PC-3 (cell line): ENCODE measurements around the gene ZNF750. TPM values are rescaled to one million over a fixed set of nuclear protein-coding genes. Genes with fewer than 3 reads are reported as not detected.

Experiments used
- ATAC-seq: fragments of 200-7000 bp; cut with Tn5 transposase; 2 replicates; pipeline ENCODE4 v1.9.1; 2020; ENCODE audit warnings: mild to moderate bottlenecking, moderate library complexity
- BruUV-seq: library from RNA; stranded (reverse); fragments of 400-500 nt; replicated peaks from 2 replicates; lab custom pipeline; 2021; lab: Mats Ljungman, UMichigan
- CTCF ChIA-PET: fragments of 300-600 bp; sonication (Branson Sonifier 250); formaldehyde crosslinking; loops from one replicate; lab custom pipeline; 2022; ENCODE audit warnings: antibody characterized with exemption; lab: Charles Lee
- POLR2A ChIA-PET: fragments of 300-600 bp; sonication (Branson Sonifier 250); formaldehyde crosslinking; loops from one replicate; lab custom pipeline; 2022; ENCODE audit warnings: antibody characterized with exemption; ENCODE audit not compliant: unreplicated experiment; lab: Charles Lee
- DNase-seq: peaks from one replicate; pipeline ENCODE4 v3.0.0-alpha.2; 2015
- H2AFZ ChIP-seq: fragments of 300-600 bp; sonication (generic); 2 replicates; pipeline ENCODE4 v1.6.0; 2016; ENCODE audit warnings: antibody characterized with exemption, low read length
- H3F3A ChIP-seq: fragments of 300-600 bp; sonication (generic); one replicate; pipeline ENCODE4 v1.6.0; 2017; ENCODE audit warnings: antibody characterized with exemption, low read length, control low read depth, mild to moderate bottlenecking; ENCODE audit not compliant: unreplicated experiment
- H3K27ac ChIP-seq: fragments of 300-600 bp; sonication (generic); 2 replicates; pipeline ENCODE4 v1.5.1; 2016; ENCODE audit warnings: mild to moderate bottlenecking, low read length
- H3K27me3 ChIP-seq: fragments of 300-600 bp; sonication (generic); 2 replicates; pipeline ENCODE4 v1.6.1; 2016; ENCODE audit warnings: low read length, mixed read lengths
- H3K36me3 ChIP-seq: fragments of 300-600 bp; sonication (generic); 2 replicates; pipeline ENCODE4 v1.6.1; 2016; ENCODE audit warnings: low read depth, mixed run types, low read length, mixed read lengths
- H3K4me1 ChIP-seq: fragments of 300-600 bp; sonication (generic); 2 replicates; pipeline ENCODE4 v1.5.1; 2016; ENCODE audit warnings: low read length; ENCODE audit not compliant: insufficient read depth
- H3K4me2 ChIP-seq: fragments of 300-600 bp; sonication (generic); 2 replicates; pipeline ENCODE4 v1.6.0; 2016; ENCODE audit warnings: low read length
- H3K4me3 ChIP-seq: fragments of 300-600 bp; sonication (generic); 2 replicates; pipeline ENCODE4 v1.5.1; 2016; ENCODE audit warnings: mild to moderate bottlenecking, low read length, mixed read lengths
- H3K79me2 ChIP-seq: fragments of 300-600 bp; sonication (generic); 2 replicates; pipeline ENCODE4 v1.6.1; 2017; ENCODE audit warnings: low read length, mixed read lengths
- H3K9ac ChIP-seq: fragments of 300-600 bp; sonication (generic); 2 replicates; pipeline ENCODE4 v1.6.0; 2016; ENCODE audit warnings: mild to moderate bottlenecking, low read length
- H3K9me2 ChIP-seq: fragments of 300-600 bp; sonication (generic); replicated peaks from 2 replicates; pipeline ENCODE4 v1.6.1; 2016; ENCODE audit warnings: mixed run types, low read length, mixed read lengths
- H3K9me3 ChIP-seq: fragments of 300-600 bp; sonication (generic); 2 replicates; pipeline ENCODE4 v1.6.1; 2016; ENCODE audit warnings: low read length, mixed read lengths
- H4K20me1 ChIP-seq: fragments of 300-600 bp; sonication (generic); 2 replicates; pipeline ENCODE4 v1.6.1; 2016; ENCODE audit warnings: low read length, mixed read lengths
- EZH2 ChIP-seq: fragments of 300-600 bp; sonication (generic); IDR thresholded peaks from one replicate; pipeline ENCODE4 v1.6.1; 2017; ENCODE audit warnings: antibody characterized with exemption, mild to moderate bottlenecking, low read length; ENCODE audit not compliant: unreplicated experiment
- EZH2phosphoT487 ChIP-seq: fragments of 300-600 bp; sonication (generic); IDR thresholded peaks from 2 replicates; pipeline ENCODE4 v1.6.1; 2018; ENCODE audit warnings: mild to moderate bottlenecking, antibody characterized with exemption, low read length, borderline replicate concordance
- intact Hi-C: fragments of 100-400 bp; cut with micrococcal nuclease; formaldehyde crosslinking; loops from 2 replicates; pipeline ENCODE4 v1.9.0; 2023
- total RNA-seq: library from RNA; depleted of rRNA; stranded (reverse); fragments of >200 nt; gene quantifications from 2 replicates; pipeline ENCODE4 v1.2.3, GENCODE V29; 2014
- TF ChIP-seq, protein P1 (sequence below): fragments of 300-600 bp; sonication (generic); conservative IDR thresholded peaks from 2 replicates; pipeline ENCODE4 v1.5.1; 2017; ENCODE audit warnings: antibody characterized with exemption, low read depth, mild to moderate bottlenecking, low read length

ZNF750 gene
- total RNA-seq, 1 experiment from 2014 or later: not detected

DNA sequence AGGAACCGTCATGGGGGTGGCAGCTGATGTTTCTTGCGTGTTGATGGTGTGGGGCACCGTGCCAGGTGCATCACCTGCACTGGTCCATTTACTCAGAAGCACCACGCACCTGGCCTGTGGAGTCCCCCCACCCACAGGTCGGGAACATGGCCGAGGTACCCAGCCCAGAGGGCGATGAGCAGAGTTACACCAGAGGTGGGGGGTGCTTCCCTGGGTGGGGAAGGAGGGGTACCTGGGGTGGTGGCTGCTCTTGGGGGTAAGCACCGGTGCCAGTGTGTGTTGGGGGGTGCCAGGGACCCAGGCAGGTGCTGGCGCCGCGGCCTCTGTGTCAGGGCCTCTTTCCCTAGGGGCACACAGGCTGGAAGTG, 5.0 kb upstream of the ZNF750 start:
- H3K4me3 ChIP-seq: no peak overlapping the region
- ChIA-PET CTCF (no interaction called here), POLR2A (no interaction called here)
- intact Hi-C loops: no loop called here
- H3K9me3 ChIP-seq: no peaks in the 10 kb centered on the region
- H3K27ac ChIP-seq: no peak overlapping the region
- no peak overlapping the region for H3K9ac ChIP-seq
- H2AFZ ChIP-seq: no peak overlapping the region
- no TSS peak for BruUV-seq
- H3K79me2 ChIP-seq: no peaks in the 10 kb centered on the region
- TF ChIP-seq EZH2phosphoT487: no peak
- TF ChIP-seq, protein P1, sequence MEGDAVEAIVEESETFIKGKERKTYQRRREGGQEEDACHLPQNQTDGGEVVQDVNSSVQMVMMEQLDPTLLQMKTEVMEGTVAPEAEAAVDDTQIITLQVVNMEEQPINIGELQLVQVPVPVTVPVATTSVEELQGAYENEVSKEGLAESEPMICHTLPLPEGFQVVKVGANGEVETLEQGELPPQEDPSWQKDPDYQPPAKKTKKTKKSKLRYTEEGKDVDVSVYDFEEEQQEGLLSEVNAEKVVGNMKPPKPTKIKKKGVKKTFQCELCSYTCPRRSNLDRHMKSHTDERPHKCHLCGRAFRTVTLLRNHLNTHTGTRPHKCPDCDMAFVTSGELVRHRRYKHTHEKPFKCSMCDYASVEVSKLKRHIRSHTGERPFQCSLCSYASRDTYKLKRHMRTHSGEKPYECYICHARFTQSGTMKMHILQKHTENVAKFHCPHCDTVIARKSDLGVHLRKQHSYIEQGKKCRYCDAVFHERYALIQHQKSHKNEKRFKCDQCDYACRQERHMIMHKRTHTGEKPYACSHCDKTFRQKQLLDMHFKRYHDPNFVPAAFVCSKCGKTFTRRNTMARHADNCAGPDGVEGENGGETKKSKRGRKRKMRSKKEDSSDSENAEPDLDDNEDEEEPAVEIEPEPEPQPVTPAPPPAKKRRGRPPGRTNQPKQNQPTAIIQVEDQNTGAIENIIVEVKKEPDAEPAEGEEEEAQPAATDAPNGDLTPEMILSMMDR: no peak
- no peak for TF ChIP-seq EZH2
- no peaks in the 10 kb centered on the region for H3K27me3 ChIP-seq
- H3F3A ChIP-seq: no peaks in the 10 kb centered on the region
- H3K36me3 ChIP-seq: no peaks in the 10 kb centered on the region
- ATAC-seq: no peak
- H3K4me2 ChIP-seq: no peak overlapping the region
- no peaks in the 10 kb centered on the region for H4K20me1 ChIP-seq
- no peaks in the 10 kb centered on the region for H3K4me1 ChIP-seq
- DNase-seq: no peak
- no peaks in the 10 kb centered on the region for H3K9me2 ChIP-seq

DNA sequence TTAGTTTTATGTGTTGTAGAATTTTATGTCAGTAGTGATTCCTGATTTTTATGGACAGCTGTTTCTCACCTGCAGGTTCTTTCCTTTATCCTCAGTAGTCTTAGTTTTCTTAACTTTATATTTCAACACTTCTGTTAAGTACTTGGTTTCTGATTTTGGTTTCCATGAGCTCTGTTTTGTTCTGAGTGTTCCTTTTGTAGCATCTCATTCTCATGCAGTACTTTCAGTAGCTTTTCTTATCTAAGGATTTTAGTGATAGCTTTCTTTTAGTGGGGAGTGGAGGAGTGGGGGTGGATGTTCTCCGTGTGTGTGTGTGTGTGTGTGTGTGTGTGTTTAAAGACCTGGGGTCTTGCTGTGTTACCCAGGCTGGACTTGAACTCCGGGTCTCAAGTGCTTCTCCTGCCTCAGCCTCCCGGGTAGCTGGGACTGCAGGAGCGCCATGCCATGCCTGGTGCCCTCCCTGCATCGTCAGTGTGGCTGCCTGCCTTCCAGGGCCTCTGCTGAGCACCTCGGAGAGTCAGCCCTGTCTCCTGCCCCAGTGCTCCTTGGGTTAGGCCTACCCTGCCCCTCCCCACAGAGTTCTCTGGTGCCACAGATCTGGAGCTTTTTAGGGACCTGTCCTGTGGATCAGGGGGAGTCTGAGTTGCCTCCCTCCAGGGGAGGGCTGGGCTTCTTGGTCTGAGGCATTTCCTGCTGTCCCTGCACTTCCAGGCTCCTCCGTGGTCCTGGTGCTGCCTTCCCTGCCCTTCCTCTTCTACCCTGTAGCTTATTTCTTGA, 4.3 kb upstream of the ZNF750 start:
- no peaks in the 10 kb centered on the region for H3F3A ChIP-seq
- CTCF ChIA-PET: no interaction called here
- no peaks in the 10 kb centered on the region for H3K9me3 ChIP-seq
- POLR2A ChIA-PET: no interaction called here
- DNase-seq (no peak), ATAC-seq (no peak)
- H3K4me1 ChIP-seq: no peaks in the 10 kb centered on the region
- TF ChIP-seq EZH2: no peak
- no peaks in the 10 kb centered on the region for H4K20me1 ChIP-seq
- H3K36me3 ChIP-seq: no peaks in the 10 kb centered on the region
- intact Hi-C loops: no loop called here
- H3K9ac ChIP-seq: no peak overlapping the region
- no peaks in the 10 kb centered on the region for H3K27me3 ChIP-seq
- BruUV-seq: no TSS peak
- H3K4me3 ChIP-seq: no peak overlapping the region
- H3K27ac ChIP-seq: no peak overlapping the region
- H3K79me2 ChIP-seq: no peaks in the 10 kb centered on the region
- no peaks in the 10 kb centered on the region for H3K9me2 ChIP-seq
- H3K4me2 ChIP-seq: no peak overlapping the region
- no peak overlapping the region for H2AFZ ChIP-seq

DNA sequence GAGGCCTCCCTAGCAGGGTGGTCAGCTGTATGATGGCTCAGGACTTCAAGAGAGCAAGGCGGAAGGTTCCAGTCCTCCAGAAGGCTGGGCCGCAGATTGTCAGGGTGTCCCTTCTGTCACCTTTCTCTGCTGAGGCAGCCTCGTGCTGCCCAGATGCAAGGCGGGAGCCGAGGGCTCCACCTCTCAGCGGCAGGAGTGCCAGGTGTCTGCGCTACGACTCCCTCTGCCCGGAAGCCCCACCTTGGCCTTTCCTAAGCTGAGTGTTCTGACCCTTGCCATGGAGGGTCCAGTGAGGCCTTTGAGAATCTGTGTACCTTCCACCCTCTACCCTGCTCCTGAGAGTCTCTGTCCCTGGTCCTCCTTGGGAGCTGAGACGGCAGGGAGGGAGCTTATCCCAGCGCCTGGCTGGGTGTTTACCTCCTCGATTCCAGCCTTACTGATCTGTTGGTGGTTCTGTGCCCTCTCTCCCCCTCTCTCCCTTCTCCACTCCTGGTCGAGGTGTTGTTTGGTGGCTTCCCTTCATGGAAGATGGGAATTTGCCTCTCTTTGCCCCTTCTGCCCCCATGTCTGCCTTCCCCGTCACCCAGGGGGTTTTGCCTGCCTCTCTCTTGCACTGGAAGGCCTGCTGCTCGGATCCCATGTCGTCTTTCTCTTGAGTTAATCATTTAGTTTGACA, 2.2 kb upstream of the ZNF750 start:
- no peaks in the 10 kb centered on the region for H3K36me3 ChIP-seq
- no peak overlapping the region for H3K4me3 ChIP-seq
- H3F3A ChIP-seq: no peaks in the 10 kb centered on the region
- ChIA-PET CTCF (no interaction called here), POLR2A (no interaction called here)
- H3K4me1 ChIP-seq: no peaks in the 10 kb centered on the region
- no peak overlapping the region for H3K4me2 ChIP-seq
- BruUV-seq: no TSS peak
- no peak overlapping the region for H3K27ac ChIP-seq
- no peak overlapping the region for H2AFZ ChIP-seq
- H3K27me3 ChIP-seq: no peaks in the 10 kb centered on the region
- no peaks in the 10 kb centered on the region for H3K9me3 ChIP-seq
- DNase-seq (no peak), ATAC-seq (no peak)
- no peaks in the 10 kb centered on the region for H3K79me2 ChIP-seq
- intact Hi-C loops: no loop called here
- no peak for TF ChIP-seq EZH2phosphoT487
- TF ChIP-seq, protein P1: no peak
- no peak for TF ChIP-seq EZH2
- H4K20me1 ChIP-seq: no peaks in the 10 kb centered on the region
- H3K9ac ChIP-seq: no peak overlapping the region
- H3K9me2 ChIP-seq: no peaks in the 10 kb centered on the region
